Mesenchymal stem cell (in vitro differentiated cells and primary cell): ENCODE results near the gene CNDP2.

Experiments
- DNase-seq: peaks from one replicate; pipeline ENCODE4 v3.0.0-alpha.2; 2013
- H2AFZ ChIP-seq: one replicate; pipeline ENCODE4 v1.6.1; 2013; ENCODE audit warnings: low read depth, mild to moderate bottlenecking, control low read depth, inconsistent platforms, low read length, moderate library complexity
- H2AK5ac ChIP-seq: 2 replicates; pipeline ENCODE4 v1.6.1; 2013; ENCODE audit warnings: low read length, moderate library complexity, mild to moderate bottlenecking, inconsistent platforms; ENCODE audit not compliant: severe bottlenecking
- H2BK120ac ChIP-seq: one replicate; pipeline ENCODE4 v1.6.1; 2013; ENCODE audit warnings: low read depth, mild to moderate bottlenecking, inconsistent platforms, low read length, moderate library complexity
- H2BK12ac ChIP-seq, 2 experiments: one replicate each; pipeline ENCODE4 v1.6.1; 2013; ENCODE audit warnings: inconsistent platforms in 2 of 2, low read length in 2 of 2, mild to moderate bottlenecking in 2 of 2, moderate library complexity in 2 of 2, control low read depth in 1 of 2
- H2BK15ac ChIP-seq: one replicate; pipeline ENCODE4 v1.6.1; 2013; ENCODE audit warnings: mild to moderate bottlenecking, low read depth, inconsistent platforms; ENCODE audit not compliant: poor library complexity, severe bottlenecking
- H2BK5ac ChIP-seq: 2 replicates; pipeline ENCODE4 v1.6.1; 2013; ENCODE audit warnings: low read depth, mild to moderate bottlenecking, low read length, control low read depth, inconsistent platforms; ENCODE audit not compliant: poor library complexity, severe bottlenecking
- H3K14ac ChIP-seq, 2 experiments: one replicate each; pipeline ENCODE4 v1.6.1; 2013; ENCODE audit warnings: inconsistent platforms in 2 of 2, low read length in 2 of 2, control low read depth in 1 of 2, mild to moderate bottlenecking in 1 of 2, moderate library complexity in 1 of 2
- H3K18ac ChIP-seq, 2 experiments: one replicate each; pipeline ENCODE4 v1.6.1; 2013; ENCODE audit warnings: inconsistent platforms in 2 of 2, low read length in 2 of 2, control low read depth in 1 of 2, low read depth in 1 of 2, mild to moderate bottlenecking in 1 of 2
- H3K23ac ChIP-seq, 2 experiments: one replicate each; pipeline ENCODE4 v1.6.1; 2013; ENCODE audit warnings: inconsistent platforms in 2 of 2, low read length in 2 of 2, mild to moderate bottlenecking in 2 of 2, moderate library complexity in 2 of 2, control low read depth in 1 of 2
- H3K27ac ChIP-seq: 2 replicates; pipeline ENCODE4 v1.5.1; 2013; ENCODE audit warnings: mild to moderate bottlenecking, moderate library complexity, low read length, control low read depth, inconsistent platforms; ENCODE audit not compliant: poor library complexity, severe bottlenecking
- H3K27me3 ChIP-seq, 2 experiments: 2 replicates each; pipeline versions ENCODE4 v1.6.1 to v1.7.0; 2013; ENCODE audit warnings: low read length in 2 of 2, mild to moderate bottlenecking in 2 of 2, moderate library complexity in 2 of 2, control low read depth in 1 of 2, inconsistent platforms in 1 of 2; ENCODE audit not compliant: control insufficient read depth in 1 of 2, insufficient read depth in 1 of 2
- H3K36me3 ChIP-seq, 2 experiments: 2 replicates each; pipeline versions ENCODE4 v1.6.1 to v1.7.0; 2013; ENCODE audit warnings: low read length in 2 of 2, control low read depth in 1 of 2, inconsistent platforms in 1 of 2, low read depth in 1 of 2, mild to moderate bottlenecking in 1 of 2; ENCODE audit not compliant: insufficient read depth in 2 of 2, control insufficient read depth in 1 of 2
- H3K4ac ChIP-seq, 2 experiments: one replicate each; pipeline ENCODE4 v1.6.1; 2013; ENCODE audit warnings: inconsistent platforms in 2 of 2, low read length in 2 of 2, mild to moderate bottlenecking in 2 of 2, moderate library complexity in 2 of 2, control low read depth in 1 of 2, low read depth in 1 of 2
- H3K4me1 ChIP-seq: 2 replicates; pipeline ENCODE4 v1.6.1; 2013; ENCODE audit warnings: low read depth, low read length, control low read depth; ENCODE audit not compliant: control insufficient read depth, insufficient read depth
- H3K4me2 ChIP-seq: 2 replicates; pipeline ENCODE4 v1.6.1; 2013; ENCODE audit warnings: low read length, mild to moderate bottlenecking, inconsistent platforms; ENCODE audit not compliant: poor library complexity, severe bottlenecking
- H3K4me3 ChIP-seq, 2 experiments: 2 replicates each; pipeline versions ENCODE4 v1.5.1 to v1.7.0; 2013; ENCODE audit warnings: low read length in 2 of 2, mild to moderate bottlenecking in 2 of 2, control low read depth in 1 of 2, low read depth in 1 of 2; ENCODE audit not compliant: insufficient read depth in 1 of 2
- H3K79me1 ChIP-seq: replicated peaks from 2 replicates; pipeline ENCODE4 v1.6.1; 2013; ENCODE audit warnings: mild to moderate bottlenecking, control low read depth, low read length, inconsistent platforms; ENCODE audit not compliant: poor library complexity, severe bottlenecking
- H3K9ac ChIP-seq: 2 replicates; pipeline ENCODE4 v1.7.0; 2013; ENCODE audit warnings: mild to moderate bottlenecking, low read length, moderate library complexity
- H3K9me3 ChIP-seq: 2 replicates; pipeline ENCODE4 v1.7.0; 2013; ENCODE audit warnings: mild to moderate bottlenecking, low read length; ENCODE audit not compliant: control insufficient read depth
- H4K8ac ChIP-seq: one replicate; pipeline ENCODE4 v1.6.1; 2013; ENCODE audit warnings: inconsistent platforms, mild to moderate bottlenecking, low read length, moderate library complexity
- H4K91ac ChIP-seq: one replicate; pipeline ENCODE4 v1.6.1; 2013; ENCODE audit warnings: mild to moderate bottlenecking, low read length, inconsistent platforms
- WGBS: methylation state at CpG from one replicate; pipeline ENCODE4 v1.1.7; 2013; ENCODE audit warnings: mixed read lengths; 5-methylcytosine and 5-hydroxymethylcytosine counted together

The CNDP2 gene

GRCh38 chr18:74463254-74463653 is 32.9 kb upstream of the CNDP2 start:
- no peaks in the 10 kb centered on the region for H3K4me1 ChIP-seq
- H3K4ac ChIP-seq, result no peak overlapping the region
- H4K8ac ChIP-seq, result no peak overlapping the region
- no peaks in the 10 kb centered on the region for H3K9me3 ChIP-seq
- H2BK5ac ChIP-seq, result no peak overlapping the region
- H3K9ac ChIP-seq, result no peak overlapping the region
- no peaks in the 10 kb centered on the region for H3K79me1 ChIP-seq
- H3K27me3 ChIP-seq, result peaks cover 42 to 59% of the 10 kb centered on the region in 2 experiments
- H3K36me3 ChIP-seq, result no peaks in the 10 kb centered on the region
- H2AFZ ChIP-seq, result no peak overlapping the region
- no peak overlapping the region for H4K91ac ChIP-seq
- H2AK5ac ChIP-seq, result no peak overlapping the region
- DNase-seq, result no peak
- no peak overlapping the region for H2BK120ac ChIP-seq
- 90% methylated on average over 6 of the region's 8 CpGs for WGBS
- H2BK12ac ChIP-seq, result no peak overlapping the region
- no peak overlapping the region for H3K27ac ChIP-seq
- H3K4me2 ChIP-seq, result no peak overlapping the region
- no peak overlapping the region for H3K18ac ChIP-seq
- H3K23ac ChIP-seq, result no peak overlapping the region
- H3K14ac ChIP-seq, result no peak overlapping the region
- no peak overlapping the region for H3K4me3 ChIP-seq
- H2BK15ac ChIP-seq, result no peak overlapping the region

DNA sequence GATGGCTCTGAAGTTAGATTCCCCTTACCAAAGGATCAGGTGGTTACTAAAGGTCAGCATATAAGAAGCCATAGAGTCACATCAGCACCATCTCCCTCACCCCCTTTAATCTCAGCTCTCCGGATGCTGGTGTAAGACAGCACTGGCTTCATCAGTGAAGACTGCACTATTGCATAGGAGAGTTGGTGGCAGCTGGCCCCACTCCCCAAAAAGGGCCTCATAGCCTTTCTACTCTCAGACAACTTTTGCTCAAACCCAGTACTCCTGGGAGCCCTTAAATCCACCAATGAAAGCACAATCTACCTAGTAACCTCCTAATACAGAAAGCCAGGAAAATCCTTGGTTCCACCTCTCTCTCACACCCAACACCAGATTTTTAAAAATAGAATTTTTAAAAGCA is 32.2 kb upstream of the CNDP2 start:
- no peak for DNase-seq
- H2BK12ac ChIP-seq, result no peak overlapping the region
- H3K9ac ChIP-seq, result no peak overlapping the region
- no peak overlapping the region for H2BK120ac ChIP-seq
- H2BK5ac ChIP-seq, result no peak overlapping the region
- H2AFZ ChIP-seq, result no peak overlapping the region
- H3K4me2 ChIP-seq, result no peak overlapping the region
- H3K4ac ChIP-seq, result no peak overlapping the region
- H2AK5ac ChIP-seq, result no peak overlapping the region
- H3K36me3 ChIP-seq, result no peaks in the 10 kb centered on the region
- H3K27ac ChIP-seq, result no peak overlapping the region
- H3K9me3 ChIP-seq, result no peaks in the 10 kb centered on the region
- peaks cover 39 to 51% of the 10 kb centered on the region in 2 experiments for H3K27me3 ChIP-seq
- no peaks in the 10 kb centered on the region for H3K79me1 ChIP-seq
- no peak overlapping the region for H3K18ac ChIP-seq
- no peak overlapping the region for H4K91ac ChIP-seq
- no peak overlapping the region for H3K4me3 ChIP-seq
- H4K8ac ChIP-seq, result no peak overlapping the region
- no peak overlapping the region for H2BK15ac ChIP-seq
- no peak overlapping the region for H3K14ac ChIP-seq
- 89% methylated on average over 1 of the region's 1 CpG for WGBS
- no peaks in the 10 kb centered on the region for H3K4me1 ChIP-seq
- no peak overlapping the region for H3K23ac ChIP-seq

DNA sequence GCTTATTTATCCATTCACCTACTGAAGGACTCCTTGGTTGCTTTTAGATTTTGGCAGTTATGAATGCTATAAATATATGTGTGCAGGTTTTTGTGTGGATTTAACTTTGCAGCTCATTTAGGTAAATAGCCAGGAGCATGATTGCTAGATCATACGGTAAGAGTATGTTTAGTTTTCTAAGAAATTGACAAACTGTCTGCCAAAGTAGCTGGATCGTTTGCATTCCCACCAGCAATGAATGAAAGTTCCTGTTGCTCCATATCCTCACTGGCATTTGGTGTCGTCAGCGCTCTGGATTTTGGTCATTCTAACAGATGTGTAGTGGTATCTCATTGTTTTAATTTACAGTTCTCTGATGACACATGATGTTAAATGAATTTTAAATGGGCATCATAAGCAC is 30.4 kb upstream of the CNDP2 start:
- Histone ChIP-seq H3K79me1 (no peaks in the 10 kb centered on the region), H3K36me3 (no peaks in the 10 kb centered on the region), H3K23ac (no peak overlapping the region), H3K9ac (no peak overlapping the region), H3K4me1 (no peaks in the 10 kb centered on the region), H2AK5ac (no peak overlapping the region), H2BK15ac (no peak overlapping the region), H4K8ac (no peak overlapping the region), H3K4me2 (no peak overlapping the region), H2BK12ac (no peak overlapping the region), H3K18ac (no peak overlapping the region), H3K27ac (no peak overlapping the region), H3K4ac (no peak overlapping the region), H2BK5ac (no peak overlapping the region), H3K9me3 (no peaks in the 10 kb centered on the region), H3K27me3 (peaks cover 26 to 40% of the 10 kb centered on the region in 2 experiments), H3K4me3 (no peak overlapping the region), H2AFZ (no peak overlapping the region), H3K14ac (no peak overlapping the region), H2BK120ac (no peak overlapping the region), H4K91ac (no peak overlapping the region)
- no peak for DNase-seq
- 89% methylated on average over 4 of the region's 4 CpGs for WGBS

DNA sequence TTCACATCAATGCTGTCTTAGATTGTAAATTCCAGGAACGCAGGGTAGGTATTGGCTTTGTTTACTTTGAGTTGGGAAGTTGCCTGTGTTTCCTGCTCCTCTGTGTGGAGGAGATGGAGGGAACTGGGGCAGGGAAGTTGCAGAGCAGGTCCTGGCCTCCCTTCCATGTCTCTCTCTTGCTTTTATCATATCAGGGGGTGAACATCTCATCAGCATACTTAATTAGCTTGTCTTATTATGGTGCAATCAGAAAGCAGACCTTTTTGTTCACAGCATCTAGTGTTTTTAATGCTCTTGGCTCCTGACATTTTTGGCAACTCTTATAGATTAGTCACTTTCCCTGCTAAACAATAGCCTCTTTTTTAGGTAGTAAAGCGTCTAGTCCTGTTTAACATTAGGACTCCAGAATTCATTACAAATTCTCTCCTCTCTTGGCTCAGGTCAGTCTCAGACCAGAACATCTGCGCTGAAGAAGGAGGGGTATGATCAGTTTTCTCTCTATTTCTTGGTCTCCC is 27.6 kb upstream of the CNDP2 start:
- Histone ChIP-seq H2AK5ac (no peak overlapping the region), H3K4ac (no peak overlapping the region), H3K4me1 (no peaks in the 10 kb centered on the region), H2AFZ (no peak overlapping the region), H3K14ac (no peak overlapping the region), H3K27me3 (peaks cover 23 to 27% of the 10 kb centered on the region in 2 experiments), H3K9ac (no peak overlapping the region), H2BK120ac (no peak overlapping the region), H3K79me1 (no peaks in the 10 kb centered on the region), H3K36me3 (no peaks in the 10 kb centered on the region), H3K4me3 (no peak overlapping the region), H3K18ac (no peak overlapping the region), H3K23ac (no peak overlapping the region), H4K91ac (no peak overlapping the region), H2BK15ac (no peak overlapping the region), H3K4me2 (no peak overlapping the region), H3K27ac (no peak overlapping the region), H2BK12ac (no peak overlapping the region), H3K9me3 (peaks cover 3% of the 10 kb centered on the region), H4K8ac (no peak overlapping the region), H2BK5ac (no peak overlapping the region)
- DNase-seq, result no peak
- WGBS, result 51% methylated on average over 3 of the region's 3 CpGs
